Neural cell (in vitro differentiated cells): ENCODE measurements around the gene DNAH3. TPM values are rescaled to one million over a fixed set of nuclear protein-coding genes. Genes with fewer than 3 reads are reported as not detected.

ENCODE experiments used
- H2AFZ ChIP-seq: fragments of 200-600, 300-800 bp; sonication (generic), shearing (Covaris generic); 2 replicates; pipeline ENCODE4 v1.6.0; 2014; ENCODE audit warnings: low read depth, mild to moderate bottlenecking, antibody characterized with exemption, low read length, moderate library complexity
- H3F3A ChIP-seq: fragments of 200-600 bp; shearing (Covaris generic); 2 replicates; pipeline ENCODE4 v1.6.1; 2016; ENCODE audit warnings: mild to moderate bottlenecking, moderate library complexity, mixed read lengths, antibody characterized with exemption, low read length; ENCODE audit not compliant: insufficient read depth, poor library complexity, severe bottlenecking
- H3K27ac ChIP-seq: fragments of 200-600, 300-800 bp; sonication (generic), shearing (Covaris generic); 2 replicates; pipeline ENCODE4 v1.5.1; 2014; ENCODE audit warnings: mild to moderate bottlenecking, low read length, moderate library complexity
- H3K27me3 ChIP-seq: fragments of 300-800, 200-600 bp; sonication (generic), shearing (Covaris generic); 2 replicates; pipeline ENCODE4 v1.6.0; 2014; ENCODE audit warnings: mild to moderate bottlenecking, low read depth, low read length, moderate library complexity; ENCODE audit not compliant: insufficient read depth
- H3K36me3 ChIP-seq: fragments of 300-800, 200-600 bp; sonication (generic), shearing (Covaris generic); 2 replicates; pipeline ENCODE4 v1.5.1; 2014; ENCODE audit warnings: mild to moderate bottlenecking, antibody characterized with exemption, low read length, moderate library complexity; ENCODE audit not compliant: insufficient read depth
- H3K4me2 ChIP-seq: fragments of 300-800, 200-600 bp; sonication (generic), shearing (Covaris generic); 2 replicates; pipeline ENCODE4 v1.6.0; 2014; ENCODE audit warnings: mild to moderate bottlenecking, low read length
- H3K4me3 ChIP-seq: fragments of 300-800, 200-600 bp; sonication (generic), shearing (Covaris generic); 2 replicates; pipeline ENCODE4 v1.5.1; 2014; ENCODE audit warnings: mild to moderate bottlenecking, low read length, moderate library complexity
- H3K79me2 ChIP-seq: fragments of 200-600 bp; shearing (Covaris generic); replicated peaks from 2 replicates; pipeline ENCODE4 v1.6.0; 2014; ENCODE audit warnings: mild to moderate bottlenecking, low read length, moderate library complexity; ENCODE audit not compliant: insufficient read depth
- H3K9ac ChIP-seq: fragments of 300-800, 200-600 bp; sonication (generic), shearing (Covaris generic); 2 replicates; pipeline ENCODE4 v1.6.1; 2016; ENCODE audit warnings: mild to moderate bottlenecking, low read length, mixed read lengths
- H3K9me2 ChIP-seq: fragments of 200-600 bp; shearing (Covaris generic); 2 replicates; pipeline ENCODE4 v1.6.1; 2016; ENCODE audit warnings: mild to moderate bottlenecking, low read length, mixed read lengths; ENCODE audit not compliant: insufficient read depth
- H3K9me3 ChIP-seq: fragments of 200-600, 300-800 bp; sonication (generic), shearing (Covaris generic); 2 replicates; pipeline ENCODE4 v1.6.1; 2016; ENCODE audit warnings: mild to moderate bottlenecking, mixed run types, low read length, moderate library complexity, mixed read lengths
- H4K20me1 ChIP-seq: fragments of 200-600 bp; shearing (Covaris generic); 2 replicates; pipeline ENCODE4 v1.6.1; 2016; ENCODE audit warnings: mild to moderate bottlenecking, mixed run types; ENCODE audit not compliant: insufficient read depth
- EP300 ChIP-seq: fragments of 450-650 bp; conservative IDR thresholded peaks from 2 replicates; pipeline ENCODE4 v1.6.1; 2014; ENCODE audit warnings: antibody characterized with exemption, mild to moderate bottlenecking, moderate library complexity; ENCODE audit not compliant: poor library complexity, severe bottlenecking
- EZH2 ChIP-seq: fragments of 200-600, 300-800 bp; shearing (Covaris generic), sonication (generic); IDR thresholded peaks from 2 replicates; pipeline ENCODE4 v1.6.1; 2014; ENCODE audit warnings: antibody characterized with exemption, low read length, borderline replicate concordance, mild to moderate bottlenecking; ENCODE audit not compliant: insufficient read depth, poor library complexity, severe bottlenecking
- MXI1 ChIP-seq: fragments of 450-650 bp; conservative IDR thresholded peaks from 2 replicates; pipeline ENCODE4 v1.6.1; 2014; ENCODE audit warnings: antibody characterized with exemption, mild to moderate bottlenecking; ENCODE audit not compliant: poor library complexity, severe bottlenecking
- POLR2AphosphoS5 ChIP-seq: IDR thresholded peaks from 2 replicates; pipeline ENCODE4 v1.6.1; 2012
- RAD21 ChIP-seq: fragments of 450-650 bp; conservative IDR thresholded peaks from 2 replicates; pipeline ENCODE4 v1.6.1; 2014; ENCODE audit warnings: antibody characterized with exemption, mild to moderate bottlenecking, moderate library complexity
- SMC3 ChIP-seq: fragments of 450-650 bp; conservative IDR thresholded peaks from 2 replicates; pipeline ENCODE4 v1.6.1; 2014; ENCODE audit warnings: antibody characterized with exemption, mild to moderate bottlenecking, moderate library complexity; ENCODE audit not compliant: poor library complexity
- TAF1 ChIP-seq: IDR thresholded peaks from 2 replicates; pipeline ENCODE4 v1.6.1; 2012; ENCODE audit warnings: low read depth
- polyA plus RNA-seq: library from polyadenylated mRNA; depleted of rRNA; stranded (reverse); fragments of >200 nt; gene quantifications from 2 replicates; pipeline ENCODE4 v1.2.3, GENCODE V29; 2014
- TF ChIP-seq, protein P1 (sequence below): fragments of 450-650 bp; IDR thresholded peaks from 2 replicates; pipeline ENCODE4 v1.5.1; 2014; ENCODE audit warnings: antibody characterized with exemption, mild to moderate bottlenecking, moderate library complexity; ENCODE audit not compliant: poor library complexity, severe bottlenecking
- TF ChIP-seq, protein P2 (sequence below): IDR thresholded peaks from 2 replicates; pipeline ENCODE4 v1.6.1; 2012; ENCODE audit warnings: borderline replicate concordance

The DNAH3 gene
- polyA plus RNA-seq, 1 donor from 2014 or later = 0.06 TPM

DNA sequence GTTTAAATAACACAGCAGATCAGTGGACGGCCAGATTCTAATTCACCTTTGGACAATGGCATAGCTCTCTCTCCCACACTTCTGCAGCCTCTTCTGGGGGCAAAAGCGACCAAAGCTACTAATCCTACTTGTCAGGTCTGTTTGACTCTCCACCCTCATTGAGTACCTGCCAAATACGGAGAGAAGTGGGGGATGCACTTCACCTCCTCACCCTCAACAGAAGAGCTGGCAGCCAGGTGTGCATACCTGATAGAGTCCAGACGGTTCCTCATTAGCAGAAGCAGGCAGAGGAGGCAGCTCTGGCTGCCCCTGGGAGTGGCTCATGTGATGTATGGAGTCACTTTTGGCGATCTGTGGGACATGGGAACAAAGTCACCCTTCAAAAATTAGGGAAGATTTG lies 4.9 kb downstream of the DNAH3 start:
- H3K4me3 ChIP-seq = no peak overlapping the region
- no peak overlapping the region for H3K9ac ChIP-seq
- no peaks in the 10 kb centered on the region for H3K9me3 ChIP-seq

GRCh38 chr16:21134053-21134452 lies 16.6 kb downstream of the DNAH3 start:
- no peaks in the 10 kb centered on the region for H4K20me1 ChIP-seq
- H3K9me3 ChIP-seq = no peaks in the 10 kb centered on the region
- no peak overlapping the region for H3K27ac ChIP-seq
- H3F3A ChIP-seq = no peaks in the 10 kb centered on the region
- H3K79me2 ChIP-seq = no peaks in the 10 kb centered on the region
- H3K9me2 ChIP-seq = no peaks in the 10 kb centered on the region
- no peak overlapping the region for H3K4me2 ChIP-seq
- no peaks in the 10 kb centered on the region for H3K27me3 ChIP-seq
- H3K9ac ChIP-seq = no peak overlapping the region
- H2AFZ ChIP-seq = no peak overlapping the region
- H3K4me3 ChIP-seq = no peak overlapping the region
- no peaks in the 10 kb centered on the region for H3K36me3 ChIP-seq
- TF ChIP-seq MXI1 (no peak), TAF1 (no peak), EZH2 (no peak), EP300 (no peak), SMC3 (no peak), RAD21 (no peak), POLR2AphosphoS5 (no peak)
- TF ChIP-seq, protein P1, sequence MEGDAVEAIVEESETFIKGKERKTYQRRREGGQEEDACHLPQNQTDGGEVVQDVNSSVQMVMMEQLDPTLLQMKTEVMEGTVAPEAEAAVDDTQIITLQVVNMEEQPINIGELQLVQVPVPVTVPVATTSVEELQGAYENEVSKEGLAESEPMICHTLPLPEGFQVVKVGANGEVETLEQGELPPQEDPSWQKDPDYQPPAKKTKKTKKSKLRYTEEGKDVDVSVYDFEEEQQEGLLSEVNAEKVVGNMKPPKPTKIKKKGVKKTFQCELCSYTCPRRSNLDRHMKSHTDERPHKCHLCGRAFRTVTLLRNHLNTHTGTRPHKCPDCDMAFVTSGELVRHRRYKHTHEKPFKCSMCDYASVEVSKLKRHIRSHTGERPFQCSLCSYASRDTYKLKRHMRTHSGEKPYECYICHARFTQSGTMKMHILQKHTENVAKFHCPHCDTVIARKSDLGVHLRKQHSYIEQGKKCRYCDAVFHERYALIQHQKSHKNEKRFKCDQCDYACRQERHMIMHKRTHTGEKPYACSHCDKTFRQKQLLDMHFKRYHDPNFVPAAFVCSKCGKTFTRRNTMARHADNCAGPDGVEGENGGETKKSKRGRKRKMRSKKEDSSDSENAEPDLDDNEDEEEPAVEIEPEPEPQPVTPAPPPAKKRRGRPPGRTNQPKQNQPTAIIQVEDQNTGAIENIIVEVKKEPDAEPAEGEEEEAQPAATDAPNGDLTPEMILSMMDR = no peak
- TF ChIP-seq, protein P2, sequence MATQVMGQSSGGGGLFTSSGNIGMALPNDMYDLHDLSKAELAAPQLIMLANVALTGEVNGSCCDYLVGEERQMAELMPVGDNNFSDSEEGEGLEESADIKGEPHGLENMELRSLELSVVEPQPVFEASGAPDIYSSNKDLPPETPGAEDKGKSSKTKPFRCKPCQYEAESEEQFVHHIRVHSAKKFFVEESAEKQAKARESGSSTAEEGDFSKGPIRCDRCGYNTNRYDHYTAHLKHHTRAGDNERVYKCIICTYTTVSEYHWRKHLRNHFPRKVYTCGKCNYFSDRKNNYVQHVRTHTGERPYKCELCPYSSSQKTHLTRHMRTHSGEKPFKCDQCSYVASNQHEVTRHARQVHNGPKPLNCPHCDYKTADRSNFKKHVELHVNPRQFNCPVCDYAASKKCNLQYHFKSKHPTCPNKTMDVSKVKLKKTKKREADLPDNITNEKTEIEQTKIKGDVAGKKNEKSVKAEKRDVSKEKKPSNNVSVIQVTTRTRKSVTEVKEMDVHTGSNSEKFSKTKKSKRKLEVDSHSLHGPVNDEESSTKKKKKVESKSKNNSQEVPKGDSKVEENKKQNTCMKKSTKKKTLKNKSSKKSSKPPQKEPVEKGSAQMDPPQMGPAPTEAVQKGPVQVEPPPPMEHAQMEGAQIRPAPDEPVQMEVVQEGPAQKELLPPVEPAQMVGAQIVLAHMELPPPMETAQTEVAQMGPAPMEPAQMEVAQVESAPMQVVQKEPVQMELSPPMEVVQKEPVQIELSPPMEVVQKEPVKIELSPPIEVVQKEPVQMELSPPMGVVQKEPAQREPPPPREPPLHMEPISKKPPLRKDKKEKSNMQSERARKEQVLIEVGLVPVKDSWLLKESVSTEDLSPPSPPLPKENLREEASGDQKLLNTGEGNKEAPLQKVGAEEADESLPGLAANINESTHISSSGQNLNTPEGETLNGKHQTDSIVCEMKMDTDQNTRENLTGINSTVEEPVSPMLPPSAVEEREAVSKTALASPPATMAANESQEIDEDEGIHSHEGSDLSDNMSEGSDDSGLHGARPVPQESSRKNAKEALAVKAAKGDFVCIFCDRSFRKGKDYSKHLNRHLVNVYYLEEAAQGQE = no peak

More for the DNA sequence above, 4.9 kb downstream of the DNAH3 start:
- Histone ChIP-seq H3K9me2 (no peaks in the 10 kb centered on the region), H3K79me2 (no peaks in the 10 kb centered on the region), H4K20me1 (no peaks in the 10 kb centered on the region), H3K36me3 (no peaks in the 10 kb centered on the region), H3F3A (no peaks in the 10 kb centered on the region), H3K4me2 (no peak overlapping the region), H2AFZ (no peak overlapping the region), H3K27ac (no peak overlapping the region), H3K27me3 (no peaks in the 10 kb centered on the region)
- TF ChIP-seq RAD21 (no peak), TAF1 (no peak), EP300 (no peak), SMC3 (no peak)

DNA sequence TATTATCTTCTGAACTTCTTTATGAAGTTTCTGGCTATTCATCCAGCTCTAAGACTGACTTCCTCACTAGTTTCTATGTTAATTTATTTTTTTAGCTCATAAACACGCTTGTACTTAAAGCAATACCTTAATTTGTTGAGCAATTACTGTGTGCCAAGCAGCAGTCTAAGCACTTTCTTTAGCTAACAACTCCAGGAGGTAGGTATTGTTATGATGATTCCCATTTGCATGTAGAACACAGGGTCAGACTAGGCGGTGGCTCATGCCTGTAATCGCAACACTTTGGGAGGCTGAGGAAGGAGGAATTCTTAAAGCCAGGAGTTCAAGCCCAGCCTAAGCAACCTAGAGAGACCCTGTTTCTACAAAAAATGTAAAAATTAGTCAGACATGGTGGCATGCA lies 19.8 kb downstream of the DNAH3 start:
- H3K27me3 ChIP-seq = no peaks in the 10 kb centered on the region
- H2AFZ ChIP-seq = no peak overlapping the region
- no peak overlapping the region for H3K9ac ChIP-seq
- no peaks in the 10 kb centered on the region for H4K20me1 ChIP-seq
- no peak overlapping the region for H3K27ac ChIP-seq
- H3K4me3 ChIP-seq = no peak overlapping the region
- H3K36me3 ChIP-seq = no peaks in the 10 kb centered on the region
- H3K4me2 ChIP-seq = no peak overlapping the region
- no peaks in the 10 kb centered on the region for H3K9me3 ChIP-seq
- no peaks in the 10 kb centered on the region for H3F3A ChIP-seq
- no peaks in the 10 kb centered on the region for H3K9me2 ChIP-seq
- TF ChIP-seq, protein P2 = no peak
- TF ChIP-seq POLR2AphosphoS5 (no peak), MXI1 (no peak), EP300 (no peak), EZH2 (no peak), SMC3 (no peak), TAF1 (no peak), RAD21 (no peak)
- TF ChIP-seq, protein P1 = no peak
- no peaks in the 10 kb centered on the region for H3K79me2 ChIP-seq
